ENCODE data around the gene SKIL. TPM values are rescaled to one million over a fixed set of nuclear protein-coding genes. Genes with fewer than 3 reads are reported as not detected.

SKIL gene
- total RNA-seq, 1 experiment from 2014 or later = 94.2 TPM

Small RNAs within 50 kb of the gene (microRNA-seq; reads per million reads assigned to microRNA genes)
- not detected for gene MIR6828 (ENCODE audit: unreplicated experiment)

Other genes with a start within 250 kb of the SKIL start
- gene PHC3, start 176.0 kb upstream of the SKIL start, total RNA-seq (2021; ENCODE audit: unreplicated experiment) = 53.8 TPM
- gene PRKCI, start 135.3 kb upstream of the SKIL start, total RNA-seq (2021; ENCODE audit: unreplicated experiment) = 43.7 TPM
- 1.9 TPM for gene CLDN11, start 61.2 kb downstream of the SKIL start, total RNA-seq (2021; ENCODE audit: unreplicated experiment)
- gene SLC7A14, start 228.4 kb downstream of the SKIL start, total RNA-seq (2021; ENCODE audit: unreplicated experiment) = not detected